ENCODE results near the gene MS4A4E. TPM values are rescaled to one million over a fixed set of nuclear protein-coding genes. Genes with fewer than 3 reads are reported as not detected.

The MS4A4E gene
- total RNA-seq, 1 donor from 2014 or later, result 2.7 TPM

DNA sequence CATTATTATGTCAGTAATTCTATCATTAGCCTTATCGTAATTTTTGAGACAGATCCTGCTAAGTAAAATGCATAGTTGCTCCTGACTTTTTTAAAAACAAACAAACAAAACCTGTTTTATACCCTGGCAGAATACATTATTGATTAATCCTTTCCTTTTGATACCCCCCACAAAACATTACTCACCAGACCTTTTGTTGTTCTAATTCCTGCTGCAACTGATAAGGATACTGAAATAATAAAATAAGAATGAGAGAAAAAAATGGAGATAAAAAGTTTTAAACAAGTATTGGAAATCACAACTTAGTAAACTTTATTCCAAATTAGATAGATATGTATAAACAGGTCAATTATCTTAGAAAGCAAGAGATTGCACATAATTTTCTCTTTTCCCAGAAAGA, 28.6 kb downstream of the MS4A4E start:
- ATAC-seq (no peak), DNase-seq (no peak)
- Histone ChIP-seq H3K36me3 (no peaks in the 10 kb centered on the region), H3K9me3 (no peaks in the 10 kb centered on the region), H3K4me3 (no peak overlapping the region), H3K27me3 (ENCODE audit: low read depth) (no peaks in the 10 kb centered on the region), H3K27ac (no peak overlapping the region), H3K4me1 (no peaks in the 10 kb centered on the region)
- TF ChIP-seq, protein P1, sequence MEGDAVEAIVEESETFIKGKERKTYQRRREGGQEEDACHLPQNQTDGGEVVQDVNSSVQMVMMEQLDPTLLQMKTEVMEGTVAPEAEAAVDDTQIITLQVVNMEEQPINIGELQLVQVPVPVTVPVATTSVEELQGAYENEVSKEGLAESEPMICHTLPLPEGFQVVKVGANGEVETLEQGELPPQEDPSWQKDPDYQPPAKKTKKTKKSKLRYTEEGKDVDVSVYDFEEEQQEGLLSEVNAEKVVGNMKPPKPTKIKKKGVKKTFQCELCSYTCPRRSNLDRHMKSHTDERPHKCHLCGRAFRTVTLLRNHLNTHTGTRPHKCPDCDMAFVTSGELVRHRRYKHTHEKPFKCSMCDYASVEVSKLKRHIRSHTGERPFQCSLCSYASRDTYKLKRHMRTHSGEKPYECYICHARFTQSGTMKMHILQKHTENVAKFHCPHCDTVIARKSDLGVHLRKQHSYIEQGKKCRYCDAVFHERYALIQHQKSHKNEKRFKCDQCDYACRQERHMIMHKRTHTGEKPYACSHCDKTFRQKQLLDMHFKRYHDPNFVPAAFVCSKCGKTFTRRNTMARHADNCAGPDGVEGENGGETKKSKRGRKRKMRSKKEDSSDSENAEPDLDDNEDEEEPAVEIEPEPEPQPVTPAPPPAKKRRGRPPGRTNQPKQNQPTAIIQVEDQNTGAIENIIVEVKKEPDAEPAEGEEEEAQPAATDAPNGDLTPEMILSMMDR (IDR thresholded peaks at IDR 0.05), result no peak
- intact Hi-C loops (cut with DNase I), result no loop called here

DNA sequence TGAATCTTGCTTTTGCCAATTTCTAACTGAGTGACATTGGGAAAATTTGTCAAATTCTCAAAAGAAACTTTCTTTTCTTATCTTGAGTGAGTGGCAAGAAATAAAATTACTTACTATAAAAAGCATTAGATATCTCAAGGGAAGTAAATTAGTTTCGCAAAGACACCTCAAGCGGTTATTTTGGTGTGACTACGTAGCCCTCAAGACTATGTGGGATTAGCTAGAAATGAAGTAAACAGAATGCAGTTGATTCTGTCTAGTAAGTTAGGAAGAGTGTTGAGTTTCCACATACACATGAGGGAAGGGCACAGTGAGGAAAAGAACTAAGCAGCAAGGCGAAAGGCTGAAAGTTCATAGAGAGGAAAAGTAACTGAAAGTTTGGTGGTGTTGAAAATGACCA, 31.7 kb downstream of the MS4A4E start:
- intact Hi-C loops (cut with DNase I), result no loop called here
- ATAC-seq, result no peak
- Histone ChIP-seq H3K4me1 (no peaks in the 10 kb centered on the region), H3K27ac (no peak overlapping the region), H3K4me3 (no peak overlapping the region), H3K36me3 (no peaks in the 10 kb centered on the region), H3K27me3 (ENCODE audit: low read depth) (no peaks in the 10 kb centered on the region), H3K9me3 (no peaks in the 10 kb centered on the region)
- TF ChIP-seq, protein P1 (IDR thresholded peaks at IDR 0.05), result no peak
- DNase-seq, result no peak

DNA sequence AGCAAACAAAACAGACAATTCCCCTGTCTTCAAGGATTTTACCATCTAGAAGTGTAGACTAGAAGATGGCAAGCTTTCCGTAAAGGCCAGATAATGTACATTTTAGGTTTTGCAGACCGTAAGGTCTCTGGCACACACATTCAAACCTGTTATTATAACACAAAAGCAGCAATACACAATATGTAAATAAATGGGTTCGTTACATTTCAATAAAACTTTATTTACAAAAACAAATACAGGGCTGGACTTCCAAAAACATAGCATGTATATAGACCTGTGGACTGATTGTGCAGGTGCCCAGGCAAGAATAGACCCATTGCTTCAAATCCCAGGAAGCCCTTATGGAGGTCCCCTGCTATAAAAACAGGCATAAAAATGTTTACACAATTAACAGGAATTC, 33.0 kb downstream of the MS4A4E start:
- no peak for ATAC-seq
- Histone ChIP-seq H3K4me3 (no peak overlapping the region), H3K4me1 (no peaks in the 10 kb centered on the region), H3K27ac (no peak overlapping the region), H3K27me3 (ENCODE audit: low read depth) (no peaks in the 10 kb centered on the region), H3K36me3 (no peaks in the 10 kb centered on the region), H3K9me3 (no peaks in the 10 kb centered on the region)
- TF ChIP-seq, protein P1 (IDR thresholded peaks at IDR 0.05), result no peak
- no peak for DNase-seq
- intact Hi-C loops (cut with DNase I), result no loop called here

DNA sequence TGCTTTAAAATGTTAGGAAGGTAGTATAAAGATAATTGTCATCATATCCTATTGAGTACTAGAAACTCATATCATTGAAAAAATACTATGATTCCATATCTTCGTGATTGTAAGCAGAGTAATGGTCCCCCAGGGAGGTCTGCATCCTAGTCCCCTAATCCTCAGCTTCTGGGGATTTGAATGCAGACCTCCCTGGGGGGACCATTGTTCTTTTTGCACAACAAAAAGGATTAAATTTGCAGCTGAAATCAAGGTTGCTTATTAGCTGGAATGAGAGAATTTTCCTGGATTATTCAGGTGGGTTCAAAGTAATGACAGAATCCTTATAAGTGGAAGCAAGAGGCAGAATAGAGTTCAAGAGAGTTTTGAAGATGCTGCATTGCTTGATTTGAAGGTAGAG, 34.0 kb downstream of the MS4A4E start:
- intact Hi-C loops (cut with DNase I), result no loop called here
- H3K4me3 ChIP-seq, result no peak overlapping the region
- TF ChIP-seq, protein P1 (IDR thresholded peaks at IDR 0.05), result no peak
- DNase-seq (no peak), ATAC-seq (no peak)
- H3K36me3 ChIP-seq, result no peaks in the 10 kb centered on the region
- no peak overlapping the region for H3K27ac ChIP-seq
- no peaks in the 10 kb centered on the region for H3K9me3 ChIP-seq
- H3K4me1 ChIP-seq, result no peaks in the 10 kb centered on the region
- H3K27me3 ChIP-seq (ENCODE audit: low read depth), result no peaks in the 10 kb centered on the region

DNA sequence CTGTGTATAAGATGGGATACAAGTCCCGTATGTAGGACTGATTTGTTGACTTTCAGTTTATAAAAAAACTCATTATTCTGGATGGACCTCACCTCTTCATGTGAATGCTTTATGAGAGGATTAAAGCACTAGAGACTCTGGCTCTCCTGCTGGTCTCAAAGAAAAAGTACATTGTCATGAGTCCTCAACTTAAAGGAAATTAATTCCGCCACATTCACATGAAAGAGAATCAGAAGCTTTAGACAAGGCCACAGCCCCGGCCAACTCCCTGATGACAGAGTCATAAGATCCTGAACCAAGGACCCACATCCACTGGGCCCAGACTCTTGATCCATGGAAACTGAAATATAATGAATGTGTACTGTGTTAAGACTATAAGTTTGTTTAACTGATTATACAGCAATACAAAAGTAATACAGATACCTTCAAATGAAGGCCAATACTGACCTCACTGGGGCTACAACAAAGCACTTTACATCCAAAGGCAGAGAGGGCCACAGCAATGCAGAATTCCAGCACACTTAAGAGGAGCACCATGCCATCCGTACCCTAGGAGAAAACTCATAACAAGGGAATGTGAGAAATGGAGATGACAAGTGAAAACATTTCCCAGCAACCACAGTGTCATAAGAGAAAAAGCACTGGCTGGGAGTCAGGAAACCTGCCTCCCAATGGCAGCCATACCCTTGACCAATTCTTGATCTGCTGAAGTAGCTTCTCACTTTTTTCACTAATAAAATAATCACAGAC, 34.6 kb downstream of the MS4A4E start:
- no peaks in the 10 kb centered on the region for H3K36me3 ChIP-seq
- H3K4me3 ChIP-seq, result no peak overlapping the region
- no peak for ATAC-seq
- TF ChIP-seq, protein P1 (IDR thresholded peaks at IDR 0.05), result no peak
- no peak for DNase-seq
- intact Hi-C loops (cut with DNase I), result no loop called here
- no peaks in the 10 kb centered on the region for H3K4me1 ChIP-seq
- H3K27ac ChIP-seq, result no peak overlapping the region
- H3K9me3 ChIP-seq, result no peaks in the 10 kb centered on the region
- no peaks in the 10 kb centered on the region for H3K27me3 ChIP-seq (ENCODE audit: low read depth)
